Iris pigment epithelial cell (primary cell): Measurements from ENCODE around the gene TXNRD2.

Source experiments
- DNase-seq: peaks from one replicate; pipeline ENCODE4 v3.0.0-alpha.2; 2011; ENCODE audit warnings: low read depth

Gene TXNRD2

DNA sequence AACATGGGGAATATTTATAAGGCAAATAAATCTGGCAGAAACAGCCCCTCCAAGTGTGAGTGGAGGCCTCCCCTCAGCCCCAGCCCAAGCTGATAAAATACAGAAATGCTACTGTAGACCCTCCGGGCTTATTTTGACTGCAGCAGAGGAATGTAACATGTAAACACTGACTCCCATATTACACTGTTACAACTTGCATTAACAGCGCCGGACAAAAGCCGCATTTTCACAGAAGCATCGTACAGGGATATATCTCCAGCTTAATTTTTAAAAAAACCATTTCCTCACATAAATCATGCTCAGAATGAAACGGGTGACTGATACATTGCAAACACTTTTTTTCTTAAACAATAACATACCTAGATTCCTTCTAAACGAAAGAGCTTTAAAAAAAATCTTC, 36.7 kb downstream of the TXNRD2 start:
- no peak for DNase-seq

DNA sequence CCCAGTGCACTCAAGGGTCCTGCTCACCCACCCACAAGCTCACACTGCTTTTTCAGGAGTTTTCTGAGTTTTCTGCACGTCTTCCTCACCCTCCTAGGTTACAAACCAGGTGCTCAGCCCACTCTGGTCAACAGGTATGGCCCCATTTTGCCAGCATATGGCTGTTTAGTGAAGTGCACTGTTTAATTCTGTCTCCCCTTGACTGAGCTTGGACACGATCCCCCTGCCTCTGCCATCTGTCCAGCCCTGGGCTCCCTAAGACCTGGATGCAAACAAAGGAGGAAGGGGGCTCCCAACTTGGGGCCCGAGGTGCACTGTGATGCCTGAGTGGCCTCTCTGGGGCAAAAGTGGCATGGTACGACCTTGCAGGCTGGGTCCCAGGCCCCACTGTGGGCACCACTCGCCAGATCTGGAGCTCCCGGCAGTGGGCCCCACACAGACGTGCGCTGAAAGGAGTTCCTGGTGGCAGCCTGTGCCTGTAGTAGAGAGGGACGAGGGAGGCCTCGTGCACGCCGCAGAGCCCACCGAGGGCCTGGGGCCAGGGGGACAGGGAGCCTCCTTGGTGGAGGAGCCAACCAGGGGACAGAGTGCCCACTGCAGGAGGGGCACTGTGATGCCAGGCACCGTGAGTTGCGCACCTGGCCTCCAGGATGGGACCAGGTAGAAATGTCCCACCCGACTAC, 37.3 kb downstream of the TXNRD2 start:
- no peak for DNase-seq

DNA sequence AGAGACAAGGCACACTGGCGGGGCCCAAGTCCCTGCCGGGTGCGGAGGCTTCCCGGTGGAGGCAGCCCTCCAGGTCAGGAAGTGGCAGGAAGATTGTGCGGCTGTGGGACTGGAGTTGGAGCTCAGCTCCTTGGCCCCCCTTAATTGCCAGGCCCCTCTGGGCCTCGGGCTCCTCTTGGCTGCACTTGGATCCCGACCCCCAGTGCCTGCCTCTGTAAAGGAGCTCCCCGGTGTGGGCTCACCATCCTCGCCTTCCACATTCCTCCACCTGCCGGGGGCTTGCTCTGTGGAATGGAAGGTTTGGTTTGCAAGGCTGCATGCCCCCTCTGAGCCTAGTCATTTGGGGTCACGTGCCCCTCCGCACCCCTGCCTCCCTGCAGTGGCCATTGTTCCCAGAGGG, 38.1 kb downstream of the TXNRD2 start:
- DNase-seq: no peak

DNA sequence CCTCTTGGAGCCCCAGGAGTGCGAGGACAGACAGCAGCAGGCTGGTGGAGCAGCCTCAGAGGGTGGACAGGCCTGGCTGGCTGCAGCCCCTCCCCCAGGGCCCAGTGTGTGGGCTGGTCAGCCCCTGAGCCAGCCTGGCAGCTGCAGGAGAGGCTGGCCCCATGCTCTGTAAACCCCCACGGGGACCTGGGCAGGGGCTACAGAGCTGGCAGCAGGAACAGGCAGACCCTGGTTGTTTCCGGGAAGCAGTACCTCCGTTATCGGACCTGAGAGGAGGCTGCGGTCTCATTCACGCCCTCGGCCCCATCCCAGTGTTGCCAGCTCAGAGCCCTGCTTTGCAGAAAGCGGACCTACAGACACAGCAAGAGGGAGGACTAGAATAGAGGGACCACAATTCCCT, 38.6 kb downstream of the TXNRD2 start:
- no peak for DNase-seq

DNA sequence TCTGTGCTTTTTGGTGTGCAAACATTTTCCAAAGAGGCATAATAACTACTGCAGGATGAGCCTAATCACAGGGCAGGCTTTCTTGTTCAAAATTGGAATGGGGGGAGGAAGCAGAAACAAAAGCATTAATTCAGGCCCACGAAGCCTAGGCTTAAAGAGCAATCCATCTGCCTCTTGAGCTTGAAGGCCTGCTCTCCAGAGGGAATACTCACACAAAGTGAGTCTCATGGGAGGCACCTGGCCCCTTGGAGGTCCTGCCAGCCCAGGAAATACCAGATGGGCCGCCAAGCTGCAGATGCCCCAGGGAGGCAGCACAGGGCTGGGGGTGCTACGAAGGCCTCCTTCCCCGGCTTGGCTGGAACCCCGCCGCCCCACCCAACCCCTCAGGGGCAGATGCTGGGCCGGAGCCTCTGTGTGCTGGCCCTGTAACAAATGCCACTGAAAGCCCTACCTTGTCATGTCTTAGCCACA, 39.3 kb downstream of the TXNRD2 start:
- no peak for DNase-seq

DNA sequence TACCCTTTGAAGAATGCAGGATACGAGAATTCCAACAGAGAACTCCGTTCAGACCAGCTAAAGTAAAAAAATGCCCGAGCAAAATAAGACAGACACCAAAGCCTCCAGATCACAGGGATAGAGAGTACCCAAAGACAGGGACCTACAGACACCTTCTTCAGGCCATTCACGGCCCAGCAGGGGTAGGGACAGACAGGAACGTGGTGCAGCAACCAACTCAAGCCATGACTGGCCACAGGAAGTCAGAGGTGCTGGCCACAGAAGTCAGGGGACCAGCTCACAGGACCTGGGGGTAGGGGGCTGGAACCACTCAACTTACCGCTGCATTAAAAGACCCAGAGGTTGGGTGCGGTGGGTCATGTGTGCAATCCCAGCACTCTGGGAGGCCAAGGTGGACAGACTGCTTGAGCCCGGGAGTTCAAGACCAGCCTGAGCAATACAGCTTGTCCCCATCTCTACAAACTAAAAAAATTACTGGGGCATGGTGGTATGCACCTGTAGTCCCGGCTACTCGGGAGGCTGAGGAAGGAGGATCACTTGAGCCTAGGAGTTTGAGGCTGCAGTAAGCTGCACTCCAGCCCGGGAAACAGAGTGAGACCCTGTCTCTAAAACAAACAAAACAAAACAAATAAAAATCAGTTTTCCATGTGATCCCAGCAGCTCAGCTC, 39.9 kb downstream of the TXNRD2 start:
- DNase-seq: no peak

DNA sequence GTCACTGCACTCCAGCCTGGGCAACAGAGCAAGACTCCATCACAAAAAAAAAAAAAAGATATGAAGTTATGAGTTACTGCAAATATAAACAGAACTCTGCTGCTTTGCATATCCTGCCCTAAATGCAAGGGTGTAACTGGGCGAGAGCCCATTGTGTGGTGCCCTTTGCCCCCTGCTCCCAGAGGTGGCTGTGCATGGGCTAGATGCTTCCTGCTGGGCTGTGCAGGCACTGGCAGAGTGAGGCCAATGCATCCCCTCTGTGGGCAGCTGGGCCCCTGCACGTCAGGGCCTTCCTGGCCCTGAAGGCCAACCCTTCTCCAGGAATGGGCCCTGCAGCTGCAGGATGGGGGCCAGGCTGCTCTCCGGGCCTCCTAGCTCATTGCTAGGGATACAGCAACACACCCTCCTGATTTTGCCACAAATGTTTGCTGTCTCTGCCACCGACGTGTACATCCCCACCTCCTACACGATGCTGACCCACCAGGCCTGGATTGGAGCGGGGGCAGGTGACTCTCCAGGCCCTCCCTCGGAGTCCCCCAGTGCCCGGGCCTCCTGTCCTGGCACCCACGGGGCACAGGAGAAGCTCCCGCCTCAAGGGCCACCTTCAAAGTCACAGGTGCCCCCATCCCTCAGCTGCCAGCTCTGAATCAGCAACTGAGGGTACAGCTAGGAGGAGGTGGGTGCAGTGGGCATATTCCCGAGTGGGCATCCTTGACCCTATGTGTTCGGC, 40.7 kb downstream of the TXNRD2 start:
- DNase-seq: no peak

DNA sequence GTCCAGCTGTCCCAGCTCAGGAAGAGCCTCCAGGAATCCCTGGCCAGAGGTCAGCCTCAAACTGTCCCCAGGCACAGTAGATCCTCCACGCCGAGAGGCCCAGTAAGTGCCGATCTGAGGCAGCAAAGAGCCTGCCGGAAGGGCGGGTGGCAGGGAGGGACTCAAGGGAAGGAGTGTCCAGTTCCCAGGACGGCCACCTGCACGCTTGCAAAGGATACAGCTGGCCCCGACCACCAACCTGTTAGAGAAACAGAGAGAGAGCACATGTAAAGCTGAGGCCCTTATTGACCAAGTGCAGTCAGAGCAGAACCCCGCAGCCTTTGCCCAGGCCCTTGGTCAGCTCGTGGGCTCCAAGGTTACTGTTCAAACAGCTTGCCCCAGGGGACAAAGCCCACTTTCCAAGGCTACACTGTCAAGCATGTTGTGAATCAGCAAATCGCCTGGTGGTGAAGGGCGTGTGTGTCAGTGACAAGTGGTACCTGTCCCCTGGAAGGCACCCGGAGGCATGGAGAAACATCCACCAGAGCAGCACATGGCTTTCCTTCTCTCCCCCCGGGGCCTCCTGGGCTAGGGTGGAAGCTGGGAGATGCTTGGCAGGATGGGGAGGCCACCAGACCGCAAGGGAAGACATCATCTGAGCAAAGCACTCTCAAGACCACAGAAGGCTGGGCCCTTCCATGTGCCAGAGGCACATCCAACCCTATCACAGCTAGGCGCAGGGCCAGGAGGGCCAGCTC, 42.6 kb downstream of the TXNRD2 start:
- DNase-seq: no peak

DNA sequence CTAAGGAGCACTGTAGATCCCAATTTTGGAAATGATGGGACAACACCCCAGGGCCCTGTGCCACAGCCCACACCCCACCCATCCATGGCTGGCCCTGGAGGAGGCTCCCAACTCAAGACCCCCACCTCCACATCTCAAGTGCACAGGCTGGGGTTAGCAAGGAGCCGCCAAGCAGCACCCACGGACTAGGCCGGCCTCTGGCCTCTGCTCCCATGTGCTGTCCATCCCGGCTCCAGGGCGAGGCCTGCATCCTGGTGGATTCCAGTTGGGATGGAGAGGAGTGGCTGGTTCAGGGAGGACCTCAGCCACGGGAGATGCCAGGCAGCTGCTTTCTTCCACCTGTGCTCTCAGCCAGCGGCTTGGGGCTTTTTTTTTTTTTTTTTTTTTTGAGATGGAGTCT, 43.5 kb downstream of the TXNRD2 start:
- no peak for DNase-seq

DNA sequence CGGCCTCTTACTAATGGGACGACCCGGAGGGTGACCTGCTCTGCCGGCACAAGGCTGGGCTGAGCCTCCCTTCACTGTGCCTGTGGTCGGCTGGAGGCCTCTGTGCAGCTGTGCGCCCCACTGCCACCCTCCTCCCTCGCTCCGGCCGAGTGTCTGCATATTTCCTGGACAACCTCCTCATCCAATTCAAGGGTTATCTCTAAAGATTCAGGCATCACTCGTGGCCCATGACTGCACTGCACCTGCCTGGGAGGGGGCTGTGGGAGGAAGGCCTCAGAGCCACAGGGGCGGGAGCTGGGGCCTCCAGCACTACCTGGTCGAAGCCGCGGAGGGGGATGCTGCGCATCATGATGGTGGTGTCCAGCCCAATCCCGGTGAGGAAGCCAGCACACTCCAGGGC, 43.9 kb downstream of the TXNRD2 start:
- DNase-seq: no peak

DNA sequence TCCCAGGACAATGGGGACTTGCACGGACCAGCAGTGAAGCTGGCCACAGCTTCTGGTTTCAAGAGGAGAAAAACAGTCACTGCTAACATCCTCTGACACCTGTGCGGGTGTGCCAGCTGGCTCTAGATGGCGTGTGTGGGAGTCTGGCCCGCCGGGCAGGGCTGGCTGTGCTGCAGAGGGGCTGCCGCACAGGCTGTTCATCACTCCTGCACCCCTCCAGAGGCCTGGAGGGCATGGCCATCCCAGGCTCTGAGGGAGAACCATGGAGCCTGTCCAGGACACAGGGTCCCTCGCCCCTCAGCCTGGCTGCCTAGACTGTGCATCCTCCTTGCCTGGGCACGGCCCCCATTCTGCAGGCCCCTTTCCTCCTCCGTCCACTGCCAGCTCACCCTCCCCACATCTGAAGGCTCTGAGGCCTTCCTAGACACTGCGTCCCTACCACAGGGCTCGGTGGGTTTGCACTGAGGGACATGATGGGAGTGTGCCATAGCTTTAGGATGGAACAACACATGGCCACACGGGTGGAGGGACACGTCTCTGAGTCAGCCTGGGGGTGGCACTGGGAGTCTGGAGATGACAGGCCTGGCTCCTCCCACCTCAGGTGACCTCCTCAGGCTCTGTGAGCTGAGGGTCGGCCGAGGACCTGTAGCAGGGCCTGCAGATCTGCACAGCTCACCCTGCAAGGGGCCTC, 44.8 kb downstream of the TXNRD2 start:
- DNase-seq: no peak

DNA sequence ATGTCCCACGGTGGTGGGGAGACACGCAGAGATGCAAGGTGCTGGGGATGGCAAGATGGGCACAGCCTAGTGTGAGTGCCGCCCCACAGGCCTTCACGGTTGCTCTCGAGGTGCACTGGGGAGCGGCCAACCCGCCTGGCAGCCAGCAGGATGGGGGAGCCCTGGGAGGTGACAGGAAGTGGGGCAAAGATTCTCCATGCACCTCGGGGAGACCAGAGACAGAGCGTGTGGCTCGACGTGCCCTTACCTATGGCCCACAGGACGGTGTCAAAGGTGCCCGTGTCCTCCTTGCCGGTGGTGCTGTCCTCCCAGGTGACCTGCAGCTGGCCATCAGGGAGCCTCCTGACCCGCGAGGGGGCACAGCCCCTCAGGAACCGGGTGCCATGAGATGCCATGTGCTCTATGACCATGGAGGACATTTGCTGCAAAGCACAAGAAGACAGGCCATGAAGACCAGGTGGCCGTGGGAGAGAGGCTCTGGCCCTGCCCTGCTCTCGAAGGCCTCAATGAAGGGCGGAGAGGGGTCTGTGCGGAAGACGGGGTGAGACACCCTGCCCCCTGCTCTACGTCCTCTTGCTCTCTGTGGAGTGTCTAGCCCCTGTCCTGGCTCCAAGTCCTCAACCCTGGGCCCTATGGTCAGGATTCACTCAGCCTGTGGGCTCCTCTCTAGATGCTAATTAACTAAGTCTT, 46.3 kb downstream of the TXNRD2 start:
- no peak for DNase-seq

DNA sequence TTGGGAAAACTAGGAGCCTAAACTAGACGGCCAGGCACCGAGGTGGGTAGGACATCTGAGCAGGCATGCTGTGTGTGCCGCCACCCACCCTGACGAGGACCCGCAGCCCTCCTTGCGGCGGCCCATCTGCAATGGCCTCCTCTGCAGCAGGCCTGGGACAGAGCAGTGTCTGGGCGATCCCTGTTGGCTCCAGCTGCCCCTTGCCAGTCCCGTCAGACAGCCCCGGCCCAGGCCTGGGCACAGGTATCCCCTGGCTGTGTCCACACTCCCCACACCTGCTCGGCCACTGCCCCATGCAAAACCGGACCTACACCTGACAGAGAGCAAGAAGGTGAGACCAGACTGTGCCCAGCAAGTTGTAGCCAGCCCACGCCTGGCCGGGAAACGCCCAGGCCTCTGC, 48.3 kb downstream of the TXNRD2 start:
- no peak for DNase-seq

DNA sequence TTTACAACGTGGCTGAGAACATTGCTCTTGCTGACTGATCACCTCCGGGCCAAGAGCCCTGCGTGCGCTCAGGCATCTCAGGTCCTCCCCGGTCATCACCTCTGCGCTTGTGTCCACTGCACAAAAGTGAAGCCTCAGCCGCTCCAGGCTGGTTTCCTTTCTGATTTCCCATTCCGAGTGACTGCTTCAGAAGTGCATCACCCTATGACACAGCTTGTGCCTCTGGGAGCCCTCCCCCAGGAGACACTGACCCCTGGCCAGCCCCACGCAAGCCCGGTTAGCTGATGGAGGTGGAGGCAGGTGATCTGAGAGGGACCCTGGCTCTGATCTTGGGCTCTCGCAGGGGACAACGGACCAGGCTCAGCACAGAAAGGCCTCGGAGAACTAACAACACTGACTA, 48.7 kb downstream of the TXNRD2 start:
- DNase-seq: peak; percentile 35

DNA sequence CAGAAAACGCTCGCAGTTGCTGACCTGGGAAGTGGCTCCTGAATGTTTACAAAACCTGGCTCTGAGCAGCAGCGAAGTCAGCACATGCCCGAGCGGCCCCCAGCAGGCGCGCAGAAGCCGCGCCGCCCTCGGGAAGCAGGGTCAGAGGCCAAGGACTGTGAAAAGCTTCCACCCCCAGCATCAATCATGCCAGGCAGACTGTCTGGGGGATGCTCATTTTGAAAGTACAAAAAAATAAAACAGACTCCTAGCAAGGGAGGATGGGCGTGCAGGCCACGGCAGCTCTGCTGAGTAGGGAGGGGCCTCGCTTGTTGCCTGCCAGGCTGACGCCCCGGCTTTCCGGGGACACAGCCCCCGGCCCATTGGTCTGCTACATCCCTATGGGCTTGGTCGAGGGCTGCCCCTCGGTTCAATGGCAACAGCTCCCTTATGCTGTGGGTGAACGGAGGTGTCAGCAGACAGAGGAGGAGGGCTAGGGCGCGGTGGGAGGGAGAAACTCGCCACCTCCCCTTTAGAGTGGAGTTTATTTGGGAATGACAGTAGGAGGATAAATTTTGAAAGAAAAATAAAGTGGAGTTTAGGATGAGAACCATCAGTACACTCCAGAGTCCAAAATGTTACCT, 49.2 kb downstream of the TXNRD2 start:
- peak; percentile 58 for DNase-seq

DNA sequence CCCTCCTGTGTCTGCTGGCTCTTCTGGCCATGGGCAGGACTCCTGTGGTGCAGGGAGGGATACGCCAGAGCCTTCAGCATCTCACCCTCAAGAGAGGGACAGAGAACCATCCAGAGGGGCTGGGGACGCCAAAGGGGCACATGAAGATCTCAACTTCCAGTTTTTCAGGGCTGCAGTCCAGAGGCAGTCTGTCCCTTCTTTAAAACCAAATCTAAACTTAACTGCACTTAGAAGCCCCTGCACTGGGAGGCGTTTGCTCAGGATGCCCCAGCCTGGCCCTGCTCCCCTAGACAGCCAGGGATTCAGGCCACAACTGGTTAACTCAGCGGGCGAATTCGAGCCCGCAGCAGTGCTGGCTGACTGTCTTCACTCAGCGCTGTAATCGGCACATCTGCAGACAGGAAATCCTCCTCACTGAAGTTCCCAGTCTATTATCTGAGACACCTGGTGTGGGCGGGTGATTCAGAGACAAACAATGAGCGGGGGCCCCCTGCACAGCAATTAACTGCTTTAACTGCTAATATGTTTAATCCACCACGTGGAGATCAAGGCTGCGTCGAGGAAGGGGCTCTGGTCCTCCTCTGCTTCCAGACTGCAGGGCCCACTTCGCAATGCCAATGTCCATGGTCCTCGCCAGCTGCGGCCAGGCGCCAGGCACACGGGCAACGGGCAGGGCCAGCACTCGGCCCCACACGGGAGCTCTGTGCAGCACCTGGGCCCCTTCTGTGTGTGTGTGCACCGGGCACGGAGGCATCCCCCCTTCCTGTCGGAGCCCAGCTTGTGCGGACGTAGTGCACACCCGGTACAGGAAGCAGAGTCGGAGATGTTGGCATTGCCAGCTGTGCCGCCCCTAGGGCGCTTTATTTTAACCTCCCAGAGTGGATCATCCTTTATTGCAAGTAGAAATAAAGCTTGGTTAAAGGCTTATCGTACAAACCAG, 50.0 kb downstream of the TXNRD2 start:
- peak; percentile 89 for DNase-seq

DNA sequence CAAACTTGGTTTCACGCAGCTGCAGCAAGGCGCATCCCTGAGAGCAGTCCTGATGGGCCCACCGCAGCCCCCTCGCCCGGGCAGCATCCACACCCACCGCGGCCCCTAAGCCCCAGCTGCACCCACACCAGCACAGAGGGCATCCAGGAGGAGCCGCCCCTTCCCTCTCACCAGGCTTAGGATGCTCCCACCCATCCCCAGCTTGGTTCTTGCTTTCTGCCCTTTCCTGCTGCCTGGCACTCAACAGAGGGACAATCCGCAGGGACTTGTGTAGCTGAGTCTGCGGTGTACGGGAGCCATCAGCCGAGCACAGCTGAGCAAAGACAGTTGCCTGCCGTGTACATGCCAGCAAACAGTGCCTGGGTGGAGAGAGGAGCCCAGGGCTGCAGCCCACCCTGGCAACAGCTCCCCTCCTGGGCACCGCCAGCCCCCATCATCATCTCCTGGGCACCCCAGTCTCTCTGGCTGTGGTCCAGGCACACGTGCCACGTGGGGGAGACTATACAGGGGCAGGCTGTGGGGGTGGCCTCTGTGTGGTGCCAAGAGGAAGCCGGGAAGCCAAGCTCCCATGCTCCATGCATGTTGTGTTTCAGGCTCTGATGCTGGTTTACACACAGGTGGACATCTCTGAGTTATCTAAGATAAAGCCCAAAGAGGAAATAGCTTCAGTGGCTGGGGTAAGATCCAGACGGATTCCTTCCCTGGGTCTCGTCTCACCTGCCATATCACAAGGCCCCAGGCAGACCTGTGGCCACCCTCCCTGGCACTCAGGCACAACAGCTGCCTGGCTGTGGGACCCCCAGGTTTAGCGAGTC, 50.9 kb downstream of the TXNRD2 start:
- DNase-seq: no peak

DNA sequence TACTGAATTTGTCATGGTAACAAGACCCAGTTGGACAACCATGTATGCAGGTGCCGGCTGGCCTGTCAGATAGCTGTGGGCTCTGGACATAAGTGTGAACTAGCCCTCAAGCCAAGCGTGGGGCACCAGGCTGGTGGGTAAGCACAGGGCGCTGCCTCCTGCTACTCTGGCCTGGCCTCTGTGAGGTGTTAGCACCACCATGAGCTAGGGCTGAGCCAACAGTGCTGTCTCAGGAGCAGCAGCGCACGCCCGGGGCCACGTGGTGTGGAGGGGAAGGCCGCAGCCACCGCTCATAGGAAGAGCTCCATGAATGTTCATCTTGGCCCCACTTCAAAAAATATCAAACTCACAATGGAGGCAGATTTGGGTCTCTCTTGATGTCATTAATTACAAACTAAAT, 51.7 kb downstream of the TXNRD2 start:
- DNase-seq: no peak
